SJSA1 (cell line): Measurements from ENCODE around the gene CIAO2B. TPM values are rescaled to one million over a fixed set of nuclear protein-coding genes. Genes with fewer than 3 reads are reported as not detected.
A peak's percentile ranks its signal among the peaks of the same experiment; 100 is the strongest.
"Not testable (repeated sequence)": the region's sequence is repeated elsewhere in the genome, so short reads cannot be mapped to it uniquely, and the experiment has no call there.

Source experiments
- DNase-seq, 2 experiments: peaks; one replicate each; pipeline ENCODE4 v3.0.0-alpha.2; 2015 to 2020; ENCODE audit warnings: low spot score in 2 of 2, low read depth in 1 of 2
- H3K27ac ChIP-seq: fragments of 250-450 bp; sonication (Bioruptor Pico); 2 replicates; pipeline ENCODE4 v1.5.1; 2020; ENCODE audit warnings: mild to moderate bottlenecking, moderate library complexity
- H3K27me3 ChIP-seq: fragments of 250-450 bp; sonication (Bioruptor Pico); replicated peaks from 2 replicates; pipeline ENCODE4 v1.5.1; 2020; ENCODE audit warnings: mild to moderate bottlenecking, moderate library complexity
- H3K36me3 ChIP-seq: fragments of 250-450 bp; sonication (Bioruptor Pico); 2 replicates; pipeline ENCODE4 v1.5.1; 2020; ENCODE audit warnings: mild to moderate bottlenecking
- H3K4me1 ChIP-seq: fragments of 250-450 bp; sonication (Bioruptor Pico); replicated peaks from 2 replicates; pipeline ENCODE4 v1.6.1; 2021; ENCODE audit warnings: mild to moderate bottlenecking
- H3K4me3 ChIP-seq: fragments of 250-450 bp; sonication (Bioruptor Pico); 2 replicates; pipeline ENCODE4 v1.5.1; 2020; ENCODE audit warnings: mild to moderate bottlenecking
- H3K9me3 ChIP-seq: fragments of 250-450 bp; sonication (Bioruptor Pico); replicated peaks from 2 replicates; pipeline ENCODE4 v1.5.1; 2020; ENCODE audit warnings: mild to moderate bottlenecking
- total RNA-seq: library from RNA; depleted of rRNA; stranded (reverse); fragments of >200 nt; shearing (Covaris generic); gene quantifications from 2 replicates; pipeline ENCODE4 v1.2.3, GENCODE V29; 2014

The CIAO2B gene
- total RNA-seq, 1 experiment from 2014 or later: 149 TPM

- H3K27ac ChIP-seq: no peak overlapping the region
- peaks cover 80% of the 10 kb centered on the region for H3K36me3 ChIP-seq
- DNase-seq: no peak
- H3K27me3 ChIP-seq: no peaks in the 10 kb centered on the region
- H3K4me3 ChIP-seq: no peak overlapping the region
- H3K9me3 ChIP-seq: no peaks in the 10 kb centered on the region
- H3K4me1 ChIP-seq: peaks cover 6% of the 10 kb centered on the region
Observed at GRCh38 chr16:66939366-66939765, 5.2 kb upstream of the CIAO2B start.

- peaks cover 15% of the 10 kb centered on the region for H3K4me1 ChIP-seq
- H3K36me3 ChIP-seq: peaks cover 77% of the 10 kb centered on the region
- no peaks in the 10 kb centered on the region for H3K9me3 ChIP-seq
- DNase-seq: no peak
- no peaks in the 10 kb centered on the region for H3K27me3 ChIP-seq
- H3K27ac ChIP-seq: no peak overlapping the region
- no peak overlapping the region for H3K4me3 ChIP-seq
Observed at GRCh38 chr16:66937725-66938337, 3.6 kb upstream of the CIAO2B start.

GRCh38 chr16:66936889-66937554 lies 2.8 kb upstream of the CIAO2B start:
- no peaks in the 10 kb centered on the region for H3K27me3 ChIP-seq
- peaks cover 75% of the 10 kb centered on the region for H3K36me3 ChIP-seq
- no peak overlapping the region for H3K27ac ChIP-seq
- no peaks in the 10 kb centered on the region for H3K9me3 ChIP-seq
- H3K4me3 ChIP-seq: no peak overlapping the region
- peaks cover 16% of the 10 kb centered on the region for H3K4me1 ChIP-seq
- DNase-seq: no peak

GRCh38 chr16:66936462-66936861 lies 2.3 kb upstream of the CIAO2B start:
- Histone ChIP-seq H3K4me3 (no peak overlapping the region), H3K36me3 (peaks cover 75% of the 10 kb centered on the region), H3K9me3 (no peaks in the 10 kb centered on the region), H3K27ac (no peak overlapping the region), H3K27me3 (no peaks in the 10 kb centered on the region), H3K4me1 (peaks cover 16% of the 10 kb centered on the region)
- no peak for DNase-seq

- peak within 1 kb of the TSS; percentile 77 for H3K4me3 ChIP-seq
- peak in 1 of 2 experiments; percentile 41 for DNase-seq
- peaks cover 16% of the 10 kb centered on the region for H3K4me1 ChIP-seq
- H3K9me3 ChIP-seq: no peaks in the 10 kb centered on the region
- peak within 1 kb of the TSS; percentile 49 for H3K27ac ChIP-seq
- peaks cover 67% of the 10 kb centered on the region for H3K36me3 ChIP-seq
- H3K27me3 ChIP-seq: no peaks in the 10 kb centered on the region
Observed at GRCh38 chr16:66935314-66936011, 1.3 kb upstream of the CIAO2B start, which contains the start of gene CES2. Gene CES2 (plus strand): TSS chr16:66935516. CDS start chr16:66935636, 120 bp downstream.

- peak in 1 of 2 experiments; percentile 40 for DNase-seq
- Histone ChIP-seq H3K4me3 (peak overlapping the region; percentile 77), H3K27ac (peak overlapping the region; percentile 49), H3K4me1 (peaks cover 16% of the 10 kb centered on the region), H3K36me3 (peaks cover 62% of the 10 kb centered on the region)
- not testable (repeated sequence) for H3K27me3 ChIP-seq, H3K9me3 ChIP-seq
Observed at GRCh38 chr16:66934839-66935313, 674 bp upstream of the CIAO2B start.

GRCh38 chr16:66933776-66934137 lies 445 bp downstream of the CIAO2B start:
- H3K4me1 ChIP-seq: peaks cover 16% of the 10 kb centered on the region
- DNase-seq: no peak

GRCh38 chr16:66932076-66932475 lies 2.1 kb downstream of the CIAO2B start:
- Histone ChIP-seq H3K4me3 (no peak overlapping the region), H3K9me3 (no peaks in the 10 kb centered on the region), H3K4me1 (peaks cover 22% of the 10 kb centered on the region), H3K36me3 (peaks cover 38% of the 10 kb centered on the region), H3K27me3 (no peaks in the 10 kb centered on the region), H3K27ac (no peak overlapping the region)
- DNase-seq: no peak

More at GRCh38 chr16:66933776-66934137, 445 bp downstream of the CIAO2B start:
- peak overlapping the region; percentile 49 for H3K27ac ChIP-seq
- no peaks in the 10 kb centered on the region for H3K27me3 ChIP-seq
- peak overlapping the region; percentile 77 for H3K4me3 ChIP-seq
- H3K36me3 ChIP-seq: peaks cover 50% of the 10 kb centered on the region
- H3K9me3 ChIP-seq: no peaks in the 10 kb centered on the region

GRCh38 chr16:66931665-66932064 lies 2.5 kb downstream of the CIAO2B start:
- Histone ChIP-seq H3K9me3 (no peaks in the 10 kb centered on the region), H3K4me3 (no peak overlapping the region), H3K4me1 (peaks cover 26% of the 10 kb centered on the region), H3K27ac (no peak overlapping the region), H3K36me3 (peaks cover 37% of the 10 kb centered on the region), H3K27me3 (no peaks in the 10 kb centered on the region)
- no peak for DNase-seq

- Histone ChIP-seq H3K4me1 (peaks cover 29% of the 10 kb centered on the region), H3K27ac (no peak overlapping the region), H3K27me3 (peaks cover 9% of the 10 kb centered on the region), H3K36me3 (peaks cover 24% of the 10 kb centered on the region), H3K9me3 (no peaks in the 10 kb centered on the region), H3K4me3 (no peak overlapping the region)
- DNase-seq: no peak
Observed at GRCh38 chr16:66930189-66930588, 4.0 kb downstream of the CIAO2B start.

GRCh38 chr16:66928702-66929388 lies 5.4 kb downstream of the CIAO2B start:
- no peak for DNase-seq
- 0 out of 2 replicates have a peak, but pooled peaks cover 4% of the 10 kb centered on the region for H3K9me3 ChIP-seq
- peaks cover 35% of the 10 kb centered on the region for H3K4me1 ChIP-seq
- no peak overlapping the region for H3K4me3 ChIP-seq
- peaks cover 20% of the 10 kb centered on the region for H3K36me3 ChIP-seq
- peaks cover 21% of the 10 kb centered on the region for H3K27me3 ChIP-seq
- H3K27ac ChIP-seq: no peak overlapping the region

GRCh38 chr16:66927918-66928649 lies 6.1 kb downstream of the CIAO2B start:
- Histone ChIP-seq H3K27ac (no peak overlapping the region), H3K9me3 (0 out of 2 replicates have a peak, but pooled peaks cover 4% of the 10 kb centered on the region), H3K36me3 (peaks cover 14% of the 10 kb centered on the region), H3K27me3 (peaks cover 21% of the 10 kb centered on the region), H3K4me1 (peaks cover 28% of the 10 kb centered on the region), H3K4me3 (no peak overlapping the region)
- DNase-seq: no peak

GRCh38 chr16:66926961-66927436 lies 7.2 kb downstream of the CIAO2B start:
- Histone ChIP-seq H3K27me3 (peaks cover 21% of the 10 kb centered on the region), H3K36me3 (peaks cover 8% of the 10 kb centered on the region), H3K9me3 (0 out of 2 replicates have a peak, but pooled peaks cover 4% of the 10 kb centered on the region), H3K4me3 (no peak overlapping the region), H3K4me1 (peaks cover 25% of the 10 kb centered on the region), H3K27ac (no peak overlapping the region)
- DNase-seq: peak; percentile 54 to 66
